ENCODE measurements around the gene HDAC3.

Gene HDAC3

DNA sequence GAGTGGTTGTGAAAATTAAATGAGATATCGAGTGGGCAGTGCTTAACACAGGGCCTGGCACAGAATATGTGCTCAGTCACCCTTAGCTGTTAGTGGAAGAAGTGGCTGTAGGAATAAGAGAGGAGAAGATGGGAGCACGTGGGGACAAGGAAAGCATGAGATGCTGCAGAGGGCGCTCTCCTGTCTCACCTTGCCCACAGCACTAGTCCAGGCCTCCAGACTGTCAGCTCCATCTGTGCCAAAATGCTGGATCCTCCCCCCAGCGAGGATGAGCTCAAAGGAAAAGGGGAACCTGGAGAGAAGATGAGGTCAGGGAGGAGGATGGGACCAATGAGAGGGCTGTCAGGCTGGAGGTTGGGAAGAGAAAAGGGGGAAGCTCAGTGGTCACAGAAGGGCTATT, 32.9 kb upstream of the HDAC3 start:
- Histone ChIP-seq H3K36me3 (ENCODE audit: insufficient read depth, low read length) (0 out of 2 replicates have a peak, but pooled peaks cover 3% of the 10 kb centered on the region), H3K4me1 (ENCODE audit: insufficient read depth, low read length) (peaks cover 18% of the 10 kb centered on the region; the same call in 1 of the 2 replicates), H3K9me3 (ENCODE audit: control insufficient read depth, insufficient read depth, low read length) (no peaks in the 10 kb centered on the region), H3K9ac (ENCODE audit: low read depth, low read length) (no peak overlapping the region)

DNA sequence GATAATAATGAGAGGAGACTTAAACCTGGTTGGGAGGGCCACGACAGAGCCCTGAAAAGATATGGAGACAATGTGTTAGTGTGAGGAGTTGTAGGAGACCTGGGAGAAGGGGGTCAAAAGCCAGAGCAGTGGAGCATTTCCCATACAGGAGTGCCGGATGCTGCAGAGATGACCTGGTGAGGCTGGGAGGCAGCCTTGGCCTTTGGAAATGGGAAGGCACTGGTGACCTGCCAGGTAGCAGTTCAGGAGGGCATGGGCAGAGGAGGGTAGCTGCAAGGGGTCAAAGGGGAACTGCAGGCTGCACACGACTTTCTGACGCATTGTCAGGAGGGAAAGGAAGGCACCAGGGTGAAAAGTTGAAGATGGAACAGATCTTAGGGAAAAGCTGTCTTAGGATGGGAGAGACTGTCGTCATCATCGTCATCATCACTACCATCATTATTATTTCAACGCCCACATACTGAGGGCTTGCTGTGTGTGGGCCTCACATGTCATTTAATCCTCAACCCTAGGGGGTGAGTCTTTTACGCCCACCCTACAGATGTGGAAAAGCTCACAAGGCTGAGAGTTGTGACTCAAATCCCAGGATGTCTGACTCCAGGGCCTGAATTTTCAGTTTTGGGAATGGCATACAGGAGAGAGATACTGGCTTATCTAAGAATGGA, 32.1 kb upstream of the HDAC3 start:
- Histone ChIP-seq H3K9ac (ENCODE audit: low read depth, low read length) (no peak overlapping the region), H3K4me1 (ENCODE audit: insufficient read depth, low read length) (peaks cover 13% of the 10 kb centered on the region; the same call in 1 of the 2 replicates), H3K9me3 (ENCODE audit: control insufficient read depth, insufficient read depth, low read length) (no peaks in the 10 kb centered on the region), H3K36me3 (ENCODE audit: insufficient read depth, low read length) (0 out of 2 replicates have a peak, but pooled peaks cover 3% of the 10 kb centered on the region)

DNA sequence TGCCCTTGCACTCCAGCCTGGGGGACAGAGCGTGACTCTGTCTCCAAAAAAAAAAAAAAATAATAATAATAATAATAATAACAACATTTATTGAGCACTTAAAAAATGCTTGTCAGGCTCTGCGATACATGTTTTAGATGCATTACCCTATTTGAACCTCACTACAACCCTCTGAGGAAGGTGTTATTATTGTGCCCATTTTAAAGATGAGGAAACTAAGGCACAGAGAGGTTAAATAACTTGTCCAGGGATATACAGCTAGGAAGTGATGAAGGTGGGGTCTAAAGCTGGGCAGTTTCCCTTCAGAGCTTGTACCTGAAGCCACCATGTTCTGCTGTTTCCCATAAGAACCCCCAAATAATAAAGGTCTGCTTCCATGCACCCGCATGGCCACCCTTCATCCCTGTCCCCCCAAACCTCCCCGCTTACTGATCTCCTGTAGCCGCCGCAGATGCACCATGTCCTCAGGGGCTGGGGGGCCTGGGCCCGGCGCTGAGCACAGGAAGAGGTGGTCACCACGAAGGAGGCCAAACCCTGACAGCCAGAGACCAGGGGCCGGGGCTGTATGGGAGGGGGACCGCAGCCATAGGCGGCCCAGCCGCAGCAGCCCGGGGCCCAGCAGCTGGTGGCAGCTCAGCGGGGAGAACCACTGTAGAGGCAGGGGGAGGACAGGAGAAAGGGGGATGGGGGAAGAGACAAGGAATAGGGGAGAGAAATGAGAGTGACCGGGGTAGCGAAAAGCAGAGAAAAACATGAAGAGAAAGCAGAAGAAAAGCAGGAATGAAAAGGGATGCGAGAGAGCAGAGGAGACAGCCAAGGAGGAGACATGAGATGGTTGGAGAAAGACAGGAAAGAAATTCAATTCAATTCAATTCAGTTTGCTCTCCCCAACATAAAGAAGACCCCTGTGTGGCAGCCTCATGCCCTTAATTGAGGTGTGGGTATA, 29.6 kb upstream of the HDAC3 start:
- H3K9ac ChIP-seq (ENCODE audit: low read depth, low read length), result no peak overlapping the region
- H3K9me3 ChIP-seq (ENCODE audit: control insufficient read depth, insufficient read depth, low read length), result no peaks in the 10 kb centered on the region
- 0 out of 2 replicates have a peak, but pooled peaks cover 3% of the 10 kb centered on the region for H3K4me1 ChIP-seq (ENCODE audit: insufficient read depth, low read length)
- H3K36me3 ChIP-seq (ENCODE audit: insufficient read depth, low read length), result peaks cover 5% of the 10 kb centered on the region

DNA sequence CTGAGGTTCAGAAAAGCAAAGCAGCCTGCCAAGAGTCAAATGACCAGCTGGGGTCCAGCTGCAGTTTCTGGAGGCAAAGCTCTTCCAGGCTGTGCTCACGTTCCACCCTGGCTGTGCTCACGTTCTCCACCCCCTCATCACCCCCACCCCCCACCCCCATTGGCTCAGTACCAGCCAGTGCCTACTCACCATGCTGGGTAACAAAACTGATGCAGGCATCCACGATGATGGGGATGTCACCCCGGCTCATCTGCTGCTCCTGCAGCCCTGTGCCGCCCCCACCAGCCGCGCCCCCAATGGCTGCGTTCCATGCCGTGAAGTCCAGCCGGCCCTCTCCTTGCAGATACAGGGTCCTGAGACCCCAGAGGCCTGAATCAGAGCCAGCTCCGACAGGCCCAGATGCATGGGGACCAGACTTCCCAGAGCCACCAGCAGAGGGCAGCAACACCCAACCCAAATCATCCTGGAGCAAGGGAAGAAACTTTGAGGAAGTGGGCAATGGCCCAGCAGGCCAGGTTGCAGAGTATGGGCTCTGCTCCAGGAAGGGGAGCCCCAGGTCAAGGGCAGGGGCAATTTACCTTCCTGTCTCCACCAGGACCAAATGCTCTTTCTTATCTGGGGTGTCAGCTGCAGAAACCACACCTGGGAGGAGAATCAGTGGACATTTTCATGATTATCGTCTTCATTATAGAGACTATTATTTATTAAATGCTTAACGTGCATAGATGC, 28.2 kb upstream of the HDAC3 start:
- no peak overlapping the region for H3K9ac ChIP-seq (ENCODE audit: low read depth, low read length)
- H3K36me3 ChIP-seq (ENCODE audit: insufficient read depth, low read length), result peaks cover 8% of the 10 kb centered on the region

DNA sequence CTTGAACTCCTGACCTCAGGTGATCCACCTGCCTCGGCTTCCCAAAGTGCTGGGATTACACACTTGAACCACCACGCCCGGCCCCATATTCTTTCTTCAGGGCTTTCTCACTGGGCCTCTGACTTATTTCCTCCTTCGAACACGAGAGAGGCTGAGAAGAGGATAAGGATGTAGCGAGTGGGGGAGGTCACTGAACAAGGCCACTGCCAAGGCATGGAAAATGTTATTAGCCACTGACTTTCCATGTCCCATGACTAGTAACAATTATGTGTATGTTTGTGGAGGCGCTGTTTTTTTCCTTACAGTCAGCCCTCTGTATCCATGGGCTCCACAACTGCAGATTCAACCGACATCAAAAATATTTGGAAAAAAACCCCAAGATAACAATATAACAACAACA, 26.9 kb upstream of the HDAC3 start:
- 0 out of 2 replicates have a peak, but pooled peaks cover 3% of the 10 kb centered on the region for H3K4me1 ChIP-seq (ENCODE audit: insufficient read depth, low read length)
- no peaks in the 10 kb centered on the region for H3K9me3 ChIP-seq (ENCODE audit: control insufficient read depth, insufficient read depth, low read length)
- peaks cover 5% of the 10 kb centered on the region for H3K36me3 ChIP-seq (ENCODE audit: insufficient read depth, low read length)
- H3K9ac ChIP-seq (ENCODE audit: low read depth, low read length), result no peak overlapping the region

More for the DNA sequence above, 28.2 kb upstream of the HDAC3 start:
- Histone ChIP-seq H3K4me1 (ENCODE audit: insufficient read depth, low read length) (0 out of 2 replicates have a peak, but pooled peaks cover 3% of the 10 kb centered on the region), H3K9me3 (ENCODE audit: control insufficient read depth, insufficient read depth, low read length) (no peaks in the 10 kb centered on the region)

DNA sequence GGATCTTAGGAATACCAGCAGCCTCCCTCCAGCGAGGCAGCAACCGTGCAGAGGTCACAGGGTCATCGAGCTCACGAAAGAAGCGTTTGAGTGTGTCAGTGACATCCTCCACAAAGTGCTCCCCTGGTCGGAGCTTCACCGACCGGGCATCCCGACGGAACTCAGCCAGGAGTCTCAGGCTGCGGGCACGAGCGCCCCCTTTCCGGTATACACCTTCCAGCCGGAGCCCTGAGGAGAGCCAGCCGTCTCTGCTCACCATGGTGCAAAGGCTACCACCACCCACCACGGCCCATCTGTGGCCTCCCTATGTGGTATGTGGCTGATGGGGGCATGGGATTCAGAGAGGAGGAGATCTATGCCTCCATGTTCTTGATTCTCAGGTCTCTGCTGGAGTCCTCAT, 25.4 kb upstream of the HDAC3 start:
- H3K9ac ChIP-seq (ENCODE audit: low read depth, low read length), result no peak overlapping the region
- H3K36me3 ChIP-seq (ENCODE audit: insufficient read depth, low read length), result peaks cover 15% of the 10 kb centered on the region

DNA sequence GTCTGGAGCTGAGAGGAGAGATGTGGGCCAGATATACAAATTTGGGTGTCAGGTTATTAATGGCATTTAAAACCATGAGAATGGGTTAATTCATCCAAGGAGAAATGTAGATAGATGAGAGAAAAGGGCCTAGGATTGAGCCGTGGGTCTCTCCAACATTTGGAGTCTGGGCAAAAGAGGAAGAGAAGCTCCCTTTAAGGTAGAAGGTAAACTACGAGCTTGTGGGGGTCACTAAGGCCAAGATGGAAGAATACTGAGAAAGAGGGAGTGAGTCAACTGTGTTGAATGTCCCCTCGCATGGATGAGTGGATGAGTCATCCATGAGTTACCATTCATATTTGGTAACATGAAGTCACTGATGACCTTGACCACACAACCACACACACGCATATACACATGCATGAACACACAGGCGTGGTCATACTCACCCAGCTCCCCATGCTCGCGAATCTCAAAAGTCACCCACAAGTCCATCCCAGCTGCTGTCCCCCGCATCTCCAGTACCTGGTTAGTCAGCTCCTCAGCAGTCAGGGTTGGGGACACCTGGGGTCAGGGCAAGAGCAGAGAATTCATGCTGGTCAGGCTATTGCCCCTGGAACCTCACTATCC, 21.4 kb upstream of the HDAC3 start:
- H3K9ac ChIP-seq (ENCODE audit: low read depth, low read length), result no peak overlapping the region
- H3K9me3 ChIP-seq (ENCODE audit: control insufficient read depth, insufficient read depth, low read length), result no peaks in the 10 kb centered on the region
- peaks cover 25% of the 10 kb centered on the region for H3K36me3 ChIP-seq (ENCODE audit: insufficient read depth, low read length)
- H3K4me1 ChIP-seq (ENCODE audit: insufficient read depth, low read length), result no peaks in the 10 kb centered on the region

More for the DNA sequence above, 25.4 kb upstream of the HDAC3 start:
- H3K4me1 ChIP-seq (ENCODE audit: insufficient read depth, low read length), result 0 out of 2 replicates have a peak, but pooled peaks cover 2% of the 10 kb centered on the region
- H3K9me3 ChIP-seq (ENCODE audit: control insufficient read depth, insufficient read depth, low read length), result no peaks in the 10 kb centered on the region

DNA sequence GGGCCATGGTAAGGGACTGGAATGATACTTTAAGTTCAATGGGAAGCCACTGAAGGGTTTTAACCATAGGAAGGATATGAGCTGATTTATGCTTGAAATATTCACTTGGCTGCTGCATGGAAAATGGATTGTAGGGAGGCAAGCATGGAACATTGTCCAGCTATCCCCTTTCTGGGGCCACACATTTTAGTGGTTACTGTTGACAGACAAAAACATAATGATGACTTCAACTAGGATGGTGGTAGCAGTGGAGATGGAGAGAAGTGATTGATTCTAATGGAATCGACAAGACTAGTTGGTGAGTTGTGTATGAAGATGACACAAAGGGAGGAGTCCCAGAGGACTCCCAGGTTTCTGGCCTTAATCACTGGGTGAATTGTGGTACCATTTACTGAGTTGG, 20.8 kb upstream of the HDAC3 start:
- no peak overlapping the region for H3K9ac ChIP-seq (ENCODE audit: low read depth, low read length)
- H3K36me3 ChIP-seq (ENCODE audit: insufficient read depth, low read length), result peaks cover 25% of the 10 kb centered on the region; the same call in 1 of the 2 replicates
- no peaks in the 10 kb centered on the region for H3K9me3 ChIP-seq (ENCODE audit: control insufficient read depth, insufficient read depth, low read length)
- no peaks in the 10 kb centered on the region for H3K4me1 ChIP-seq (ENCODE audit: insufficient read depth, low read length)

DNA sequence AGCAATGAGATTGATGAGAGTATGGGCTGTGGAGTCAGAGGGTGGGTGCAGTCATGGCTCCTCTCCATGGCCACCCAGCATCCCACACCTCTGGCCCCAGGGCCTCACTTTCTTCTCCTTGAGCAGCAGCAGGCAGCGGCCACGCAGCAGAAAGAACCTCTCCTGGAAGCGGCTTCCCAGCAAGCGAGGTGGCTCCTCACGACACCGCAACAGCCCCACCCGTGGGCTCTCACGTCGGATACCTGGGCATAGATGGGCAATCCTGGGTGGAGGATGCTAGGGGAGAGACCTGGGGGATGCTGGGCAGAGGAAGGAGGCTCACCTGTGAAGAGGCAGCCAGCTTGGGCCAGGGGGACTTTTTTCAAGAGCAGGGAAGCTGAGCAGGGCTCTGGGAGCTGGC, 19.7 kb upstream of the HDAC3 start:
- H3K9ac ChIP-seq (ENCODE audit: low read depth, low read length), result no peak overlapping the region
- peaks cover 23% of the 10 kb centered on the region; the same call in 1 of the 2 replicates for H3K36me3 ChIP-seq (ENCODE audit: insufficient read depth, low read length)
- H3K9me3 ChIP-seq (ENCODE audit: control insufficient read depth, insufficient read depth, low read length), result no peaks in the 10 kb centered on the region
- no peaks in the 10 kb centered on the region for H3K4me1 ChIP-seq (ENCODE audit: insufficient read depth, low read length)

DNA sequence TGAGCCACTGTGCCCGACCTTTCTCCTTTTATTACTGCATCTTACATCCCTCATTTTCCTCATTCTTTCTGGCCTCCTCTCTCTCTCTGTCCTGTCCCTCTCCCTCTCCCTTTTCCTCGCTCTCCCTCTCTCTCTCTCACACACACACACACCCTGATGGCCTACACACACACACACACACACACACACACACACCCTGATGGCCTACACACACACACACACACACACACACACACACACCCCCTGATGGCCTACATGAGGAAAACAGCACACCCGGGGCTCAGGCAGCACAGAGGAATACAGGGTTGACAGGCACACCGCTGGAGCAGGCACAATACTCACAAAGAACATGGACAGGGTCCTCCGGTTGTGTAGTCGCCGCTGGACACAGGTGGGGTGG, 18.4 kb upstream of the HDAC3 start:
- H3K9me3 ChIP-seq (ENCODE audit: control insufficient read depth, insufficient read depth, low read length), result no peaks in the 10 kb centered on the region

DNA sequence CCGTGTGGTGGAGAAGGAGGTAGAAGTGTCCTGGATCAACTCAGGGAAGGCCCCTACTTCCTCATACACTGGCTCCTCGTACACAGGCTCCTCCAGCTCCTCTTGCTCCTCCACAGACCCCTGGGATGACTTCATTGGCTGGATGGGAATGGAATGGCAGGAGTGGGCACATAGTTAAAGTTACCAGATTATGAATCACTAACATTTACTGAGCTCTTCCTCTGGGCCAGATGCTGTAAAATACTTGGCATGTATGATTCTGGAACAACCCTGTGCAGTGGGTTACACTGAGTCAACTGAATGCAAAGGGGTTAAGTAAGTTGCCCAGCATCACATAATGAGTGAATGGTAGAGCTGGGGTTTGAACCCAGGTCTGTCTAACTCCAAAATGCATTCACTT, 17.6 kb upstream of the HDAC3 start:
- no peaks in the 10 kb centered on the region for H3K9me3 ChIP-seq (ENCODE audit: control insufficient read depth, insufficient read depth, low read length)
- H3K36me3 ChIP-seq (ENCODE audit: insufficient read depth, low read length), result peaks cover 19% of the 10 kb centered on the region; the same call in 1 of the 2 replicates
- no peak overlapping the region for H3K9ac ChIP-seq (ENCODE audit: low read depth, low read length)
- peaks cover 5% of the 10 kb centered on the region; the same call in 1 of the 2 replicates for H3K4me1 ChIP-seq (ENCODE audit: insufficient read depth, low read length)

More for the DNA sequence above, 18.4 kb upstream of the HDAC3 start:
- H3K36me3 ChIP-seq (ENCODE audit: insufficient read depth, low read length), result peaks cover 19% of the 10 kb centered on the region; the same call in 1 of the 2 replicates
- peaks cover 5% of the 10 kb centered on the region; the same call in 1 of the 2 replicates for H3K4me1 ChIP-seq (ENCODE audit: insufficient read depth, low read length)
- H3K9ac ChIP-seq (ENCODE audit: low read depth, low read length), result no peak overlapping the region

DNA sequence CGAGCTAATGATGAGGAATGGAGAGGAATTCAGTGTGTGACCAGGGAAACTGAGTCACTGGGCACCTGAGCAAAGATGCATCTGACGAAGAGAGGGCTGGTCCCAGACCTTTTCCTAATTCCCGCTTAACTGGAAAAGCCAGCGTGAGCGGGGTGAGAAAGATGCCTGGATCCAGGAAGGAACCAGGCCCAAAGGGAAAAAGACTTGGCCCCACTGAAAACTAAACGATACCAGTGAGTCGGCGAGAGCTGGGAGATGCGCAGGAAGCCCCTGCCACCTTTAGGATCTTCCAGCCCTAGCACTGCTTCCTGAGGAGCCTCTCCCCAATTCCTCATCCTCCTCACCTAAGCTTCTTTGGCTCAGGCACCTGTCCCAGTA, 15.1 kb upstream of the HDAC3 start:
- Histone ChIP-seq H3K36me3 (ENCODE audit: insufficient read depth, low read length) (peaks cover 7% of the 10 kb centered on the region; the same call in 1 of the 2 replicates), H3K9ac (ENCODE audit: low read depth, low read length) (peak overlapping the region; percentile 52; the same call in 1 of the 2 replicates), H3K4me1 (ENCODE audit: insufficient read depth, low read length) (peaks cover 5% of the 10 kb centered on the region; the same call in 1 of the 2 replicates), H3K9me3 (ENCODE audit: control insufficient read depth, insufficient read depth, low read length) (no peaks in the 10 kb centered on the region)

DNA sequence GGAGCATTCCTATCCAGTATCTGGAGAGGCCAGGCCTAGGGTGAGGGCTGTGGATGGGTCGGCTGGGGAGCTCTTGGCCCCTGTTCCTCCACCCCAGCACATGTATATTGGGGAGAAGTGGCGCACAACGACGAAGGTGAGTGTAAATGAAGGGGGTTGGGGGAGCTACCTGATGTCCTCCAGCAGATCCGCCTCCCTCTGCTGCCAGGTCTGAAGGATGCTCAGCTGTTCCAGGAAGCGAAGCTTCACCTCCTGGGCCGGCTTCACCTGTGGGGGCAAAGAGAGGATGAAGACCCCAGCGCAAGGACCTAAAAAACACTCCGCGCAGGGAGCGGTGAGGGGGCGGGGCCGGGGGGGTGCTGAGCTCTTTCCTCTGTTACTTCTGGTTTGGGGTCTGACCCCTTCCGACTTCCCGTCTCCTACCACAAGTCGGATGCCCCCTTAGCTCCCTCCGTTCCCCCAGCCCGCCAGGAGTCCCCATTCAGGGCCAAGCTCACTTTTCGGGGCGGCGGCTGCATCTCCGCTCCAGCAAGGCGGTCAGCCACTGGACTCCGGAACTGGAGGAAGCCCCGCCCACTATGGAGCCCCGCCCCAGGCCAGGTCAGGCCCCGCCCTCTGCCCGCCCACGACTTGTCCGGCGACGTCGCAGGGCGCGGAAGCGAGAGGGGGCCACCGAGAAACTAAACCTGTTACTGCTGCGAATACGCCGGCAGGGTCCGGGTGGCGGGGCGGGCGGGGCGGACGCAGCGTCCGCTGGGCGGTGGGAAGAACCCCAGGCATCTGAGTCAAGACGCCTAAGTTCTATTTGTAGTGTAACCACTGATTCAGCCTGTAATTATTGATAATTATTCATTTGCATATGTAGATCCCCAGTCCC, 14.4 kb upstream of the HDAC3 start, which contains the start of gene FCHSD1:
Gene FCHSD1 (minus strand): TSS at position 568 of the 877 bp plus-strand sequence. CDS start 50 bp downstream, at position 518.
- H3K9ac ChIP-seq (ENCODE audit: low read depth, low read length), result peak within 1 kb of the TSS; percentile 89; the same call in 1 of the 2 replicates
- no peaks in the 10 kb centered on the region for H3K9me3 ChIP-seq (ENCODE audit: control insufficient read depth, insufficient read depth, low read length)
- H3K36me3 ChIP-seq (ENCODE audit: insufficient read depth, low read length), result peaks cover 7% of the 10 kb centered on the region; the same call in 1 of the 2 replicates
- peaks cover 5% of the 10 kb centered on the region; the same call in 1 of the 2 replicates for H3K4me1 ChIP-seq (ENCODE audit: insufficient read depth, low read length)
